Ectodermal cell (in vitro differentiated cells): Measurements from ENCODE around the gene FBXO36.

Source experiments
- H3K27ac ChIP-seq: 2 replicates; pipeline ENCODE4 v1.7.0; 2013; ENCODE audit warnings: mild to moderate bottlenecking, low read depth, low read length; ENCODE audit not compliant: insufficient read depth, poor library complexity, severe bottlenecking
- H3K27me3 ChIP-seq: 2 replicates; pipeline ENCODE4 v1.7.0; 2013; ENCODE audit warnings: mild to moderate bottlenecking, low read length; ENCODE audit not compliant: insufficient read depth, control insufficient read depth, poor library complexity, severe bottlenecking
- H3K36me3 ChIP-seq: one replicate; pipeline ENCODE4 v1.7.0; 2013; ENCODE audit warnings: low read length; ENCODE audit not compliant: control insufficient read depth, insufficient read depth
- H3K4me1 ChIP-seq: one replicate; pipeline ENCODE4 v1.7.0; 2013; ENCODE audit warnings: low read length; ENCODE audit not compliant: control insufficient read depth, insufficient read depth
- H3K4me3 ChIP-seq: 2 replicates; pipeline ENCODE4 v1.7.0; 2013; ENCODE audit warnings: low read depth, low read length, control low read depth; ENCODE audit not compliant: insufficient read depth
- H3K9me3 ChIP-seq: 2 replicates; pipeline ENCODE4 v1.7.0; 2013; ENCODE audit warnings: mild to moderate bottlenecking, low read length, moderate library complexity; ENCODE audit not compliant: control insufficient read depth
- WGBS, 2 experiments: methylation state at CpG; one replicate each; pipeline ENCODE4 v1.1.7; 2013; ENCODE audit warnings: missing lambda C conversion rate in 2 of 2; 5-methylcytosine and 5-hydroxymethylcytosine counted together

FBXO36 gene

DNA sequence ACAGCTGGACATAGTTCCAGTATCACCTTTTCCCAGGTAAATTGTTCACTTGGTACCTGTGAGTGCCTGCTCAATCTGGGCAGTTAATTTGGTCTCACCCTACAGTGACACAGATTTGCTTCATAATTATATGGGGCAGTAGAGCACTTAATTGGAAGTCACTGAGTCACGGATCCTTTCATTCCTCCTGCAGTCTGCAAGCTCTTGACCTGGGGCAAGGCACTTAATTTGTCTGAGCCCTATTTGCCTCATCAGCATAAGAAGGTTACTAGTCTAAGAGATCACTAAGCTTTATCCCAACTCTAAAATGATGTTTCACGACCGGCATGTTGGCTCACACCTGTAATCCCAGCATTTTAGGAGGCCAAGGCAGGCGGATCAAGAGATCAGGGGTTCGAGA, 8.9 kb downstream of the FBXO36 start:
- Histone ChIP-seq H3K27ac (no peak overlapping the region), H3K4me3 (no peak overlapping the region), H3K4me1 (no peaks in the 10 kb centered on the region), H3K36me3 (no peaks in the 10 kb centered on the region), H3K9me3 (no peaks in the 10 kb centered on the region), H3K27me3 (no peaks in the 10 kb centered on the region)
- 82 to 93% methylated on average over 5 of the region's 5 CpGs for WGBS, 2 experiments

GRCh38 chr2:229937537-229937936, 15.2 kb downstream of the FBXO36 start:
- H3K27me3 ChIP-seq = no peaks in the 10 kb centered on the region
- no peaks in the 10 kb centered on the region for H3K4me1 ChIP-seq
- H3K4me3 ChIP-seq = no peak overlapping the region
- H3K9me3 ChIP-seq = no peaks in the 10 kb centered on the region
- WGBS, 2 experiments = 91 to 94% methylated on average over 4 of the region's 4 CpGs
- H3K36me3 ChIP-seq = no peaks in the 10 kb centered on the region
- no peak overlapping the region for H3K27ac ChIP-seq

DNA sequence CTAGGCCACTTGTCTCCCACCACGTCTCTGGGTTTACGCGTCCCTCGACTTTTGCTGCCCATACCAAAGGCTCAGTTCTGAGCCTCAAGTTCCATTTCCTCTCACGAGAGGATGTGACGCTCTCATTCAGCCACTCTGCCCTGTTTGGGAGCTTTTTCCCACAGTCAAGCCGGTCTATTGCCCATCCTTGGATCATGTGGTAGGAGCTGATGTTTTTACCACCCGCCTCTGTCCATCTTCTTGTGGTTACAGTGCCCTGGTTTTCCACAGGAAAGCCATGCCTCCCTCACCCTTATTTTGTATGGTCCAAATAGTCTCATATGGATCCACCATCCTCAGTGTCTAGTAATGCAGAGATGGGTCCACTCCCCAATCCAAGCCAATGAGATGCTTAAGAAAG, 20.4 kb downstream of the FBXO36 start:
- Histone ChIP-seq H3K9me3 (no peaks in the 10 kb centered on the region), H3K27me3 (no peaks in the 10 kb centered on the region), H3K4me3 (no peak overlapping the region), H3K4me1 (no peaks in the 10 kb centered on the region), H3K27ac (no peak overlapping the region), H3K36me3 (no peaks in the 10 kb centered on the region)
- 96 to 98% methylated on average over 8 of the region's 8 CpGs for WGBS, 2 experiments

- Histone ChIP-seq H3K9me3 (no peaks in the 10 kb centered on the region), H3K4me1 (no peaks in the 10 kb centered on the region), H3K27me3 (no peaks in the 10 kb centered on the region), H3K27ac (no peak overlapping the region), H3K4me3 (no peak overlapping the region), H3K36me3 (no peaks in the 10 kb centered on the region)
- WGBS, 2 experiments = 95 to 96% methylated on average over 2 of the region's 2 CpGs
Observed at GRCh38 chr2:229943171-229943570, 20.9 kb downstream of the FBXO36 start.

- H3K9me3 ChIP-seq = no peaks in the 10 kb centered on the region
Observed at GRCh38 chr2:229943770-229944449, 21.6 kb downstream of the FBXO36 start.

GRCh38 chr2:229945975-229946374, 23.7 kb downstream of the FBXO36 start:
- Histone ChIP-seq H3K4me3 (no peak overlapping the region), H3K27me3 (no peaks in the 10 kb centered on the region), H3K9me3 (no peaks in the 10 kb centered on the region), H3K36me3 (no peaks in the 10 kb centered on the region), H3K4me1 (no peaks in the 10 kb centered on the region), H3K27ac (no peak overlapping the region)
- 94 to 95% methylated on average over 8 of the region's 8 CpGs for WGBS, 2 experiments

More at GRCh38 chr2:229943770-229944449, 21.6 kb downstream of the FBXO36 start:
- H3K4me3 ChIP-seq = no peak overlapping the region
- no peaks in the 10 kb centered on the region for H3K4me1 ChIP-seq
- H3K27ac ChIP-seq = no peak overlapping the region
- H3K36me3 ChIP-seq = no peaks in the 10 kb centered on the region
- H3K27me3 ChIP-seq = no peaks in the 10 kb centered on the region
- 90% methylated on average over 3 of the region's 5 CpGs for WGBS, 2 experiments

DNA sequence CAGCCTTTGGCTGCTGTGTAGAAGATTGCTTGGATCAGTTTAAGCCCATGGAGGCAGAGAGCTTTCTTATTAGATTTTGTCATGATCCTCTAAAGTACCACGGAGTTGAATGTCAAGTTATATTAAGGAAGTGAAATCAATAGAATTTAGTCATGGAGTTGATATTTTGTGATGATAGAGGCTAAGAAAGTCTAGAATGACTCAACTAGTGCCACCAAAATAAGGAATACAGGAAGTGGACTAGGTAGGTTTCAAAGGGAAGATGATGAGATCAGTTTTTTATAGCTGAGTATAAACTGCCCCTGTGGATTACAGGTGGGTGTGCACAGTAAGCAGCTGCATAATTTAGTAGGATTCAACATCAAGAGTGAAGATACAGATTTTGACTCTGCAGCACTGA, 25.2 kb downstream of the FBXO36 start:
- Histone ChIP-seq H3K27ac (no peak overlapping the region), H3K4me1 (no peaks in the 10 kb centered on the region), H3K4me3 (no peak overlapping the region), H3K27me3 (no peaks in the 10 kb centered on the region), H3K36me3 (no peaks in the 10 kb centered on the region), H3K9me3 (no peaks in the 10 kb centered on the region)
- WGBS, 2 experiments = 86 to 90% methylated on average over 1 of the region's 1 CpG

DNA sequence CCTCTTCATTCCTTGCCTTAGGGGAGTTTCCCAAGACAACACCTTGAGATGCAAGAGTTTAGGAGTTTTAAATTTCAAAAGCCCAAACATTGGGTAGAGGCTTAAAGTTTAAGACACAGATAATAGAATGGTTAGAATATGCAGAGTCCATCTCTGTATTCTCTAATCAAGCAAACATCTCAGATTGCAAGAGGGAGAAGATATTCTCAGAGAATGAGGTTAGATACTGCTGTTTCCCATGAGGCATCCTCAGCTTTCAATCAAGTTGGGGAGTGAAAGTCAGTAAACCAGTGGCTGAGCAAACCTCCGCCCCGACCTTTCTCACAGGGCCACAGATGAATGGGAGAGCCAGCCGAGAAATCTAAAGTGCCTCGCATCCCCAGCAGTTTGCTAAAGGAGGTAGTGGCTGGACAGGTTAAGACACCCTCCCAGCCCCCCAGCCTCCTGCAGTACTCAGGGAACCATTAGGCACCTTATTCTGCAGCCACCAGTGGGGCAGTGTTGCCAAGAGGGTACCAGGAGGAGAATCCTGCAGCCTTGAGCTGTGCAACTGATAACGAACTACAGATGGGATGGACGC, 30.0 kb downstream of the FBXO36 start:
- no peak overlapping the region for H3K4me3 ChIP-seq
- H3K4me1 ChIP-seq = peaks cover 12% of the 10 kb centered on the region
- 85 to 91% methylated on average over 6 of the region's 6 CpGs for WGBS, 2 experiments
- H3K27ac ChIP-seq = no peak overlapping the region
- H3K27me3 ChIP-seq = no peaks in the 10 kb centered on the region
- H3K36me3 ChIP-seq = no peaks in the 10 kb centered on the region
- no peaks in the 10 kb centered on the region for H3K9me3 ChIP-seq

GRCh38 chr2:229955663-229956062, 33.4 kb downstream of the FBXO36 start:
- no CpG with 5 or more reads among the region's 1 CpG for WGBS, 2 experiments
- H3K9me3 ChIP-seq = no peaks in the 10 kb centered on the region
- no peak overlapping the region for H3K4me3 ChIP-seq
- H3K36me3 ChIP-seq = no peaks in the 10 kb centered on the region
- H3K27ac ChIP-seq = no peak overlapping the region
- no peaks in the 10 kb centered on the region for H3K27me3 ChIP-seq
- peaks cover 12% of the 10 kb centered on the region for H3K4me1 ChIP-seq

DNA sequence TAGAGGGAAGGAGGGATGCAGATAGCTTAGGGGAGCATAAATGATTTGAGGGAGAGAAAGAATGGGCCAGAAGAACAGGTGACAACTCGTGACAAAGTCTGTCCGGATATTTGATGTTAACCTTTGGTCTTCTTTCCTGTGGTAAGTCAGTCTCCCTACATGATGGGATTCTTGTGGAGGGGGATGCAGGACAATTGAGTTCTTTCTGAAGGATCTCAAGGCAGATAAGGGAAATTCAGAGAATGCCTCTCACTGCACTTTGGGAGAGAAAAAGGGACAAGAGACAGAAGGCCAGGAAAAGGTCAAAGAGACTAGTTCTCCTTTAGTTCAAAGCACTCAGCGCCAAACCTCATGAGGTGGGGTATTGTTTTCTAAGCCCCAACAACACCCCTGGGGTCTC, 34.2 kb downstream of the FBXO36 start:
- H3K27me3 ChIP-seq = no peaks in the 10 kb centered on the region
- WGBS, 2 experiments = 84 to 86% methylated on average over 3 of the region's 3 CpGs
- peaks cover 12% of the 10 kb centered on the region for H3K4me1 ChIP-seq
- H3K9me3 ChIP-seq = no peaks in the 10 kb centered on the region
- no peaks in the 10 kb centered on the region for H3K36me3 ChIP-seq
- no peak overlapping the region for H3K4me3 ChIP-seq
- H3K27ac ChIP-seq = no peak overlapping the region
